Upper lobe of left lung (tissue), 4 donors: ENCODE results near the gene EIF4G3.

Experiments
- CTCF ChIP-seq, 6 experiments: fragments of 450-650 bp in 4 of 6; fragments of 200-600 bp in 2 of 6; sonication (generic) in 2 of 6; IDR thresholded peaks; one replicate each; pipeline ENCODE4 v1.5.1; 2016 to 2019; ENCODE audit warnings: antibody characterized with exemption in 6 of 6
- EP300 ChIP-seq, 4 donors: sonication (generic); formaldehyde crosslinking; IDR thresholded peaks; one replicate each; pipeline ENCODE4 v1.5.1; 2017; ENCODE audit warnings: antibody characterized with exemption in 4 of 4, control low read depth in 2 of 4

- TF ChIP-seq CTCF (IDR thresholded peaks at IDR 0.05): no peak
- TF ChIP-seq EP300 (IDR thresholded peaks at IDR 0.05): no peak
Measured at GRCh38 chr1:21174230-21174629, 2.5 kb downstream of the EIF4G3 start.
